KMS-11 (cell line): ENCODE data around the gene OSM.

Source experiments
- H2AFZ ChIP-seq: fragments of 200-600 bp; sonication (generic); 2 replicates; pipeline ENCODE4 v1.6.1; 2016; ENCODE audit warnings: antibody characterized with exemption, mixed run types, low read depth
- H3K27ac ChIP-seq: fragments of 200-600 bp; sonication (generic); 2 replicates; pipeline ENCODE4 v1.6.1; 2016; ENCODE audit warnings: mild to moderate bottlenecking, mixed run types
- H3K27me3 ChIP-seq: fragments of 200-600 bp; sonication (generic); 2 replicates; pipeline ENCODE4 v1.6.1; 2017; ENCODE audit warnings: mild to moderate bottlenecking, low read depth, mixed run types, moderate library complexity; ENCODE audit not compliant: insufficient read depth
- H3K36me3 ChIP-seq: fragments of 200-600 bp; sonication (generic); 2 replicates; pipeline ENCODE4 v1.6.1; 2017; ENCODE audit warnings: mild to moderate bottlenecking, mixed run types; ENCODE audit not compliant: insufficient read depth
- H3K4me1 ChIP-seq: fragments of 200-600 bp; sonication (generic); 2 replicates; pipeline ENCODE4 v1.6.1; 2016; ENCODE audit warnings: mild to moderate bottlenecking, low read depth, mixed run types; ENCODE audit not compliant: poor library complexity, severe bottlenecking
- H3K4me2 ChIP-seq: fragments of 200-600 bp; sonication (generic); 2 replicates; pipeline ENCODE4 v1.7.0; 2016; ENCODE audit warnings: mild to moderate bottlenecking, mixed run types
- H3K4me3 ChIP-seq: fragments of 200-600 bp; sonication (generic); IDR thresholded peaks from 2 replicates; pipeline ENCODE4 v1.6.1; 2017; ENCODE audit warnings: low read depth, low read length, mixed read lengths; ENCODE audit not compliant: insufficient read depth
- H3K79me2 ChIP-seq: fragments of 200-600 bp; sonication (generic); 2 replicates; pipeline ENCODE4 v1.6.1; 2016; ENCODE audit warnings: low read depth, mixed run types; ENCODE audit not compliant: insufficient read depth
- H3K9ac ChIP-seq: fragments of 200-600 bp; sonication (generic); 2 replicates; pipeline ENCODE4 v1.6.1; 2016; ENCODE audit warnings: mild to moderate bottlenecking, mixed run types
- H4K20me1 ChIP-seq: fragments of 200-600 bp; sonication (generic); 2 replicates; pipeline ENCODE4 v1.6.1; 2016; ENCODE audit warnings: mild to moderate bottlenecking, mixed run types; ENCODE audit not compliant: insufficient read depth
- TF ChIP-seq, protein P1 (sequence below): fragments of 200-600 bp; sonication (generic); conservative IDR thresholded peaks from 2 replicates; pipeline ENCODE4 v1.6.1; 2017; ENCODE audit warnings: low read depth, mild to moderate bottlenecking, antibody characterized with exemption, low read length, moderate library complexity, mixed read lengths

Gene OSM

DNA sequence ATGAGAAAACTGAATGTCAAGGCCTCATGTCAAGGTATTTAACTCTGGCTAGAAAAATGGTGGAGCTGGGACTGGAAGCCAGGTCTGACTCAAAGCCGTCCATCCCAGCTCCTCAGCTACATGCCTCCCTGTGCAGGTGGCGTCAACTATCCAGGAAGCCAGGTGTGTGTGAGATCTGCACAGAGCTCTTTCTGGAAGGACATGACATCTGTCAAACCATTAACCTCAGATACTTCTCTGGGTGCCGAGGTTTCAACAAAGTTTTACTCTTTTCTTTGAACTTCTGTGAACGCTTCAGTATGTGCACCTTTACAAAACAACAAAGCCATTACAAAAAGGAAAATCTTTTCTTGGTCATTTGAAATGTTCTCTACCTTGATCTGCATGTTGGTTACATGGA is 29.7 kb upstream of the OSM start:
- H3K79me2 ChIP-seq, result no peaks in the 10 kb centered on the region
- TF ChIP-seq, protein P1, sequence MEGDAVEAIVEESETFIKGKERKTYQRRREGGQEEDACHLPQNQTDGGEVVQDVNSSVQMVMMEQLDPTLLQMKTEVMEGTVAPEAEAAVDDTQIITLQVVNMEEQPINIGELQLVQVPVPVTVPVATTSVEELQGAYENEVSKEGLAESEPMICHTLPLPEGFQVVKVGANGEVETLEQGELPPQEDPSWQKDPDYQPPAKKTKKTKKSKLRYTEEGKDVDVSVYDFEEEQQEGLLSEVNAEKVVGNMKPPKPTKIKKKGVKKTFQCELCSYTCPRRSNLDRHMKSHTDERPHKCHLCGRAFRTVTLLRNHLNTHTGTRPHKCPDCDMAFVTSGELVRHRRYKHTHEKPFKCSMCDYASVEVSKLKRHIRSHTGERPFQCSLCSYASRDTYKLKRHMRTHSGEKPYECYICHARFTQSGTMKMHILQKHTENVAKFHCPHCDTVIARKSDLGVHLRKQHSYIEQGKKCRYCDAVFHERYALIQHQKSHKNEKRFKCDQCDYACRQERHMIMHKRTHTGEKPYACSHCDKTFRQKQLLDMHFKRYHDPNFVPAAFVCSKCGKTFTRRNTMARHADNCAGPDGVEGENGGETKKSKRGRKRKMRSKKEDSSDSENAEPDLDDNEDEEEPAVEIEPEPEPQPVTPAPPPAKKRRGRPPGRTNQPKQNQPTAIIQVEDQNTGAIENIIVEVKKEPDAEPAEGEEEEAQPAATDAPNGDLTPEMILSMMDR, result no peak
- no peak overlapping the region for H2AFZ ChIP-seq
- no peak overlapping the region for H3K4me2 ChIP-seq
- H3K9ac ChIP-seq, result no peak overlapping the region
- H4K20me1 ChIP-seq, result no peaks in the 10 kb centered on the region
- H3K4me1 ChIP-seq, result peaks cover 14% of the 10 kb centered on the region
- H3K27me3 ChIP-seq, result no peaks in the 10 kb centered on the region
- no peak overlapping the region for H3K4me3 ChIP-seq
- no peaks in the 10 kb centered on the region for H3K36me3 ChIP-seq
- H3K27ac ChIP-seq, result no peak overlapping the region

DNA sequence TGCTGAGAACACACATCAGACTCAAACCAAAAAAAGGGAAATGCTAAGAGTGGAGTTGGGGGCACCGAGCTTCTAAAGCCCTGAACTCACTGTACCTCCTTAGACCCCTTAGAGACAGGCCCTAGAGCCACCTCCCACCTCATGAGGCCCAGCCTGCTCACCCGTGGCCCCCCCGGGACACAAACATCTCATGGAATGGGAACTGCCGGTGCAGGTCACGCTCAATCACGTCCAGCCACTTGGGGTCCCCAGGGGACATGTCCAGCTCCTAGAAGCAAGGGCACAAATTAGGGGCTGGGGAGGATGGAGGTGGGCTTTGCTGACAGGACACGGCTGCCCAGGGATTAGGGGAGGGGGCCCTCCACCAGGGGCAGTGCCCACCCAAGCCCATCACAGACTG is 28.9 kb upstream of the OSM start:
- no peaks in the 10 kb centered on the region for H3K36me3 ChIP-seq
- no peak overlapping the region for H3K4me2 ChIP-seq
- no peaks in the 10 kb centered on the region for H4K20me1 ChIP-seq
- TF ChIP-seq, protein P1, result no peak
- H3K79me2 ChIP-seq, result no peaks in the 10 kb centered on the region
- H3K27ac ChIP-seq, result no peak overlapping the region
- H2AFZ ChIP-seq, result no peak overlapping the region
- no peaks in the 10 kb centered on the region for H3K27me3 ChIP-seq
- no peak overlapping the region for H3K9ac ChIP-seq
- H3K4me1 ChIP-seq, result peaks cover 21% of the 10 kb centered on the region
- no peak overlapping the region for H3K4me3 ChIP-seq

DNA sequence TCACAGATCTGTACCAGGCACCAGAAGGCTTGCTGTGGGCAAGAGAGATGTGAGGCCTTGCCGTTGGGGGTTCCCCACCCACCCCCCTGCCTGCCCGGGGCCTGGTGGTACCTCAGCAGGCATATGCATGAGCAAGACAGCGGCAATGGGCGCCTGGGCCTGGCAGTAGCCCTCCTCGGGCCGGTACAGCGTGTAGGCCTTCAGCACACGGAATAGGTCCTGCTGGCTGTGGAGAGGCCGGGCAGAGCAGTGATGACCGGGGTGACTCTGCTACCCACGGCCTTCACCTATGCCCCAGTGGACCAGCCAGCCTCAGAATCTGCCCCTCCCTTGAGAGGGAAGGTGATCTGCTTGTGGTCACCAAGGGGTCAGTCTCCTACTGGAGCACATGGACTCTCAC is 28.2 kb upstream of the OSM start:
- Histone ChIP-seq H3K4me2 (no peak overlapping the region), H3K79me2 (no peaks in the 10 kb centered on the region), H3K4me1 (peaks cover 28% of the 10 kb centered on the region), H2AFZ (no peak overlapping the region), H3K36me3 (no peaks in the 10 kb centered on the region), H3K27ac (no peak overlapping the region), H3K27me3 (no peaks in the 10 kb centered on the region), H3K4me3 (no peak overlapping the region), H4K20me1 (no peaks in the 10 kb centered on the region), H3K9ac (no peak overlapping the region)
- TF ChIP-seq, protein P1, result no peak

DNA sequence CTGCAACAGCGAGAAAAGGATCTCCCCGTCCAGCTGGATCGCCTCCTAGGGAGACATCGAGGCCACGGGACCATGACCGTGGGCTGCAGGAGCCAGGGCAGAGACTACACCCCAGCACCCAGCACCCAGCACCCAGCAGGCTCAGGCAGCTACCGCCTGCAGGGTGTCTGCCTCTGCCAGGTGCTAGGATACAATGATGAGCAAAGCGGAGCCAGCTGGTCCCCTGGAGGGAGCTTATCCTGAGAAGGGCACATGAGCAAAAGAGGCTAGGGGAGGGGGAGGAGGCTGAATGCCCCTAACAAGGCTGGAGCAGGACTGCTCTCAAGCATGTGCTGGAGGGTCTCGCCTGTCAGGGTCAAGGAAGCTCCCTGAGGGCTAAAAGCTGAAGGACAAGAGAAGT is 27.4 kb upstream of the OSM start:
- Histone ChIP-seq H3K4me1 (peaks cover 31% of the 10 kb centered on the region), H3K36me3 (no peaks in the 10 kb centered on the region), H3K27me3 (no peaks in the 10 kb centered on the region), H3K27ac (no peak overlapping the region), H2AFZ (no peak overlapping the region), H3K4me3 (no peak overlapping the region), H3K79me2 (no peaks in the 10 kb centered on the region), H3K9ac (no peak overlapping the region), H4K20me1 (no peaks in the 10 kb centered on the region), H3K4me2 (no peak overlapping the region)
- TF ChIP-seq, protein P1, result no peak
